ENCODE results near the gene TMEM190. TPM values are rescaled to one million over a fixed set of nuclear protein-coding genes. Genes with fewer than 3 reads are reported as not detected.

Gene TMEM190
- total and polyA plus RNA-seq, 9 of the 15 experiments (the other 6 are each of a cell fraction or from before 2014, with no cell fraction given) = not detected

DNA sequence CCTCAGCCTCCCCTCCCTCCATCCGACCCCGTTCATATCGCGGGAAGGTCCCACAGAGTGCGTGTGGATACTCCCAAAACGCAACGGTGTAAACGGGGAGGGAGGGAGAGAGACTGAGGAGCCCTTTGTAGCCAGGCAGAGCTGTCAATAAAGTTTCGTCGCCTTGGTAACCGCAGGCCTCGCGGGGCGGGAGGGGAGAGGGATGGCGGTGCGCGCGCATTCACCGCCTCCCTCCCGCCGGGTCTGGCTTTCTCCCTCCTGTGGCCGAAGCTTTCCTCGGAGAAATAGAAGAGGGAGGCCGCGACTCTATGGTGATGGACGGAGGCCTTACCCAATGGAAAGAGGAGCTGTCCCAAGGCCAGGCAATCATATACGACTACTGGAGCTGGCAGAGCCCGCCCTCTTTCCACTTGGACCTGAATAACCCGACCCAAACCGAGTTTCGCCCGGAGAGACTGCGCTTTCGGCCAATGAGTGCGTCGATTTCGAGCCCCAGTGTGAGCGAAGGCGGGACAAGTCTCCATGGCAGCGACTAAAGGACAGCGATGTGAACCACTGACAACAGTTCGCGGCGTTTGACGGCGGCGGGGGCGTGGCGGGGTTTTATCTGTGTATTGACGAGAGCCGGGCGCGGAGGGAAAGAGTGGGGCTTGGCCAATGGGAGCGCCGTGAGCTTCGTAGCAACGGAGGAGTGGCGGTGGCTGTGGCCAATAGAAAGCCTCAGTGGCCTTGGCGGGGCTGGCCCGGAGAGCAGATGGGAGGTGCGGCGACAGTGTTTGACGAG lies 37.3 kb upstream of the TMEM190 start, which contains the start of gene KMT5C (continued):
- TF ChIP-seq IFI16 (CRISPR knock-in tag; IDR thresholded peaks at IDR 0.05) = no peak
- no peak for TF ChIP-seq KAT7 (CRISPR knock-in tag; IDR thresholded peaks at IDR 0.05; ENCODE audit: borderline replicate concordance)
- TF ChIP-seq, protein P1, sequence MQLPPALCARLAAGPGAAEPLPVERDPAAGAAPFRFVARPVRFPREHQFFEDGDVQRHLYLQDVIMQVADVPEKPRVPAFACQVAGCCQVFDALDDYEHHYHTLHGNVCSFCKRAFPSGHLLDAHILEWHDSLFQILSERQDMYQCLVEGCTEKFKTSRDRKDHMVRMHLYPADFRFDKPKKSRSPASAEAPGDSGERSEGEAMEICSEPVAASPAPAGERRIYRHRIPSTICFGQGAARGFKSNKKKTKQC (CRISPR knock-in tag; IDR thresholded peaks at IDR 0.05) = peak; percentile 53; the same call in 1 of the 2 replicates
- TF ChIP-seq, protein P2, sequence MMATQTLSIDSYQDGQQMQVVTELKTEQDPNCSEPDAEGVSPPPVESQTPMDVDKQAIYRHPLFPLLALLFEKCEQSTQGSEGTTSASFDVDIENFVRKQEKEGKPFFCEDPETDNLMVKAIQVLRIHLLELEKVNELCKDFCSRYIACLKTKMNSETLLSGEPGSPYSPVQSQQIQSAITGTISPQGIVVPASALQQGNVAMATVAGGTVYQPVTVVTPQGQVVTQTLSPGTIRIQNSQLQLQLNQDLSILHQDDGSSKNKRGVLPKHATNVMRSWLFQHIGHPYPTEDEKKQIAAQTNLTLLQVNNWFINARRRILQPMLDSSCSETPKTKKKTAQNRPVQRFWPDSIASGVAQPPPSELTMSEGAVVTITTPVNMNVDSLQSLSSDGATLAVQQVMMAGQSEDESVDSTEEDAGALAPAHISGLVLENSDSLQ (IDR thresholded peaks at IDR 0.05) = peak; percentile 100
- no peak for TF ChIP-seq HNRNPUL1 (IDR thresholded peaks at IDR 0.05; ENCODE audit: low read length)
- no peak for TF ChIP-seq FOSL1 (tag; conservative IDR thresholded peaks at IDR 0.05)
- no peak for TF ChIP-seq ZKSCAN3 (CRISPR knock-in tag; IDR thresholded peaks at IDR 0.05)
- no peak for TF ChIP-seq ZNF561 (CRISPR knock-in tag; conservative IDR thresholded peaks at IDR 0.05)
- TF ChIP-seq NUFIP1 (IDR thresholded peaks at IDR 0.05; ENCODE audit: partially characterized antibody) = no peak
- peak; percentile 41; the same call in 1 of the 2 replicates for TF ChIP-seq GABPA (tag; conservative IDR thresholded peaks at IDR 0.05; ENCODE audit: low read depth)
- TF ChIP-seq POLR2G (IDR thresholded peaks at IDR 0.05; ENCODE audit: low read depth, low read length) = peak; percentile 88; the same call in 1 of the 2 replicates
- TF ChIP-seq HMG20B (CRISPR knock-in tag; IDR thresholded peaks at IDR 0.05) = no peak
- TF ChIP-seq ZNF143 (CRISPR knock-in tag; IDR thresholded peaks at IDR 0.05) = no peak
- TF ChIP-seq BCOR (IDR thresholded peaks at IDR 0.05) = no peak
- no peak for TF ChIP-seq SMARCE1 (IDR thresholded peaks at IDR 0.05)
- TF ChIP-seq ZNF175 (CRISPR knock-in tag; IDR thresholded peaks at IDR 0.05; ENCODE audit: low read depth) = no peak
- TF ChIP-seq, protein P3, sequence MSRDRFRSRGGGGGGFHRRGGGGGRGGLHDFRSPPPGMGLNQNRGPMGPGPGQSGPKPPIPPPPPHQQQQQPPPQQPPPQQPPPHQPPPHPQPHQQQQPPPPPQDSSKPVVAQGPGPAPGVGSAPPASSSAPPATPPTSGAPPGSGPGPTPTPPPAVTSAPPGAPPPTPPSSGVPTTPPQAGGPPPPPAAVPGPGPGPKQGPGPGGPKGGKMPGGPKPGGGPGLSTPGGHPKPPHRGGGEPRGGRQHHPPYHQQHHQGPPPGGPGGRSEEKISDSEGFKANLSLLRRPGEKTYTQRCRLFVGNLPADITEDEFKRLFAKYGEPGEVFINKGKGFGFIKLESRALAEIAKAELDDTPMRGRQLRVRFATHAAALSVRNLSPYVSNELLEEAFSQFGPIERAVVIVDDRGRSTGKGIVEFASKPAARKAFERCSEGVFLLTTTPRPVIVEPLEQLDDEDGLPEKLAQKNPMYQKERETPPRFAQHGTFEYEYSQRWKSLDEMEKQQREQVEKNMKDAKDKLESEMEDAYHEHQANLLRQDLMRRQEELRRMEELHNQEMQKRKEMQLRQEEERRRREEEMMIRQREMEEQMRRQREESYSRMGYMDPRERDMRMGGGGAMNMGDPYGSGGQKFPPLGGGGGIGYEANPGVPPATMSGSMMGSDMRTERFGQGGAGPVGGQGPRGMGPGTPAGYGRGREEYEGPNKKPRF (IDR thresholded peaks at IDR 0.05; ENCODE audit: low read depth, low read length) = no peak
- TF ChIP-seq DMBX1 (CRISPR knock-in tag; IDR thresholded peaks at IDR 0.05; ENCODE audit: borderline replicate concordance) = no peak
- TF ChIP-seq, protein P4, sequence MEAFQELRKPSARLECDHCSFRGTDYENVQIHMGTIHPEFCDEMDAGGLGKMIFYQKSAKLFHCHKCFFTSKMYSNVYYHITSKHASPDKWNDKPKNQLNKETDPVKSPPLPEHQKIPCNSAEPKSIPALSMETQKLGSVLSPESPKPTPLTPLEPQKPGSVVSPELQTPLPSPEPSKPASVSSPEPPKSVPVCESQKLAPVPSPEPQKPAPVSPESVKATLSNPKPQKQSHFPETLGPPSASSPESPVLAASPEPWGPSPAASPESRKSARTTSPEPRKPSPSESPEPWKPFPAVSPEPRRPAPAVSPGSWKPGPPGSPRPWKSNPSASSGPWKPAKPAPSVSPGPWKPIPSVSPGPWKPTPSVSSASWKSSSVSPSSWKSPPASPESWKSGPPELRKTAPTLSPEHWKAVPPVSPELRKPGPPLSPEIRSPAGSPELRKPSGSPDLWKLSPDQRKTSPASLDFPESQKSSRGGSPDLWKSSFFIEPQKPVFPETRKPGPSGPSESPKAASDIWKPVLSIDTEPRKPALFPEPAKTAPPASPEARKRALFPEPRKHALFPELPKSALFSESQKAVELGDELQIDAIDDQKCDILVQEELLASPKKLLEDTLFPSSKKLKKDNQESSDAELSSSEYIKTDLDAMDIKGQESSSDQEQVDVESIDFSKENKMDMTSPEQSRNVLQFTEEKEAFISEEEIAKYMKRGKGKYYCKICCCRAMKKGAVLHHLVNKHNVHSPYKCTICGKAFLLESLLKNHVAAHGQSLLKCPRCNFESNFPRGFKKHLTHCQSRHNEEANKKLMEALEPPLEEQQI (IDR thresholded peaks at IDR 0.05) = no peak
- TF ChIP-seq, protein P5, sequence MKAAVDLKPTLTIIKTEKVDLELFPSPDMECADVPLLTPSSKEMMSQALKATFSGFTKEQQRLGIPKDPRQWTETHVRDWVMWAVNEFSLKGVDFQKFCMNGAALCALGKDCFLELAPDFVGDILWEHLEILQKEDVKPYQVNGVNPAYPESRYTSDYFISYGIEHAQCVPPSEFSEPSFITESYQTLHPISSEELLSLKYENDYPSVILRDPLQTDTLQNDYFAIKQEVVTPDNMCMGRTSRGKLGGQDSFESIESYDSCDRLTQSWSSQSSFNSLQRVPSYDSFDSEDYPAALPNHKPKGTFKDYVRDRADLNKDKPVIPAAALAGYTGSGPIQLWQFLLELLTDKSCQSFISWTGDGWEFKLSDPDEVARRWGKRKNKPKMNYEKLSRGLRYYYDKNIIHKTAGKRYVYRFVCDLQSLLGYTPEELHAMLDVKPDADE (conservative IDR thresholded peaks at IDR 0.05; ENCODE audit: control insufficient read depth, low read depth, low read length) = peak; percentile 48; the same call in 1 of the 2 replicates
- no peak for TF ChIP-seq DPF2 (IDR thresholded peaks at IDR 0.05)
- TF ChIP-seq MEIS2 (IDR thresholded peaks at IDR 0.05; ENCODE audit: partially characterized antibody) = peak; percentile 72

Data from K562 (cell line).